H1 (cell line): ENCODE results near the gene BSN. TPM values are rescaled to one million over a fixed set of nuclear protein-coding genes. Genes with fewer than 3 reads are reported as not detected.

Source experiments
- NRF1 ChIP-seq: IDR thresholded peaks from 2 replicates; pipeline ENCODE4 v1.6.1; 2011; ENCODE audit warnings: mild to moderate bottlenecking, low read depth, low read length, improper control_type of control experiment
- SP4 ChIP-seq: IDR thresholded peaks from 2 replicates; pipeline ENCODE4 v1.6.1; 2012; ENCODE audit warnings: low read length, inconsistent platforms
- TEAD4 ChIP-seq: IDR thresholded peaks from 2 replicates; pipeline ENCODE4 v1.6.1; 2012; ENCODE audit warnings: low read depth, low read length, inconsistent platforms, mixed read lengths
- polyA plus RNA-seq, 7 experiments: library from polyadenylated mRNA; depleted of rRNA in 3 of 7; stranded (reverse) in 5 of 7; unstranded in 2 of 7; fragments of >200 nt in 5 of 7; fragments of 200-250 nt in 2 of 7; gene quantifications; 1 replicate in 5 of 7; 2 replicates in 1 of 7; 4 replicates in 1 of 7; pipeline versions ENCODE4 v1.2.1 to v1.2.3, GENCODE V29; 2011 to 2013; ENCODE audit warnings: missing spikeins in 2 of 7, mixed read lengths in 2 of 7
- total RNA-seq: library from RNA; stranded (reverse); fragmentation: NEBNext Ultra II Directional; extraction: Animal tissue kit (Norgen Biotek cat#: 25700); gene quantifications from 2 replicates; pipeline ENCODE4 v1.2.1, GENCODE V29; 2021
- TF ChIP-seq, protein P1 (sequence below): fragments of 300-600 bp; sonication (generic); IDR thresholded peaks from 2 replicates; pipeline ENCODE4 v1.7.1; 2012; ENCODE audit warnings: low read length, moderate library complexity, mild to moderate bottlenecking, inconsistent platforms; ENCODE audit not compliant: insufficient replicate concordance
- TF ChIP-seq, protein P2 (sequence below): IDR thresholded peaks from 2 replicates; pipeline ENCODE4 v1.6.1; 2012; ENCODE audit warnings: inconsistent platforms

The BSN gene
- total and polyA plus RNA-seq, 2 of the 8 experiments (the other 6 are each of a cell fraction or from before 2014, with no cell fraction given), result 0.60 to 3.0 TPM

DNA sequence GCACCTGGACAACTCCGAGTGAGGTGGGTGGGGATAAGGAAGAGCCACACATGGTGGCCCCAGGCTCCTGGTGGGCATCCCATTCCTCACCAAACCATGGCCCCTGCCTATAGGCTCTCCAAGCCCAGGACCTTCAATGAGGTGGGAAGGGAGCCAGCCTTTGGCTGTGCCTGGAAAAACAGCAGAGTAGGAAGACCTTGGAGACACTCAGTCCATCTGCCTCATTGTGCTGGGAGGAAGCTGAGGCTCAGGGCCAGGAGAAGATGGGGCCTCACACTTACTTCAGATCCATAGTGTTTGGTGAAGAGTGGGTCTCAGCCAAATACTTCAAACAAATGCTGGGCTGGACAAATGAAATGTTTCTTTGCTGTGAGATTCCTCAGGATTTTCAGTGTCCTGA, 72.5 kb downstream of the BSN start (continued):
- TF ChIP-seq, protein P1, sequence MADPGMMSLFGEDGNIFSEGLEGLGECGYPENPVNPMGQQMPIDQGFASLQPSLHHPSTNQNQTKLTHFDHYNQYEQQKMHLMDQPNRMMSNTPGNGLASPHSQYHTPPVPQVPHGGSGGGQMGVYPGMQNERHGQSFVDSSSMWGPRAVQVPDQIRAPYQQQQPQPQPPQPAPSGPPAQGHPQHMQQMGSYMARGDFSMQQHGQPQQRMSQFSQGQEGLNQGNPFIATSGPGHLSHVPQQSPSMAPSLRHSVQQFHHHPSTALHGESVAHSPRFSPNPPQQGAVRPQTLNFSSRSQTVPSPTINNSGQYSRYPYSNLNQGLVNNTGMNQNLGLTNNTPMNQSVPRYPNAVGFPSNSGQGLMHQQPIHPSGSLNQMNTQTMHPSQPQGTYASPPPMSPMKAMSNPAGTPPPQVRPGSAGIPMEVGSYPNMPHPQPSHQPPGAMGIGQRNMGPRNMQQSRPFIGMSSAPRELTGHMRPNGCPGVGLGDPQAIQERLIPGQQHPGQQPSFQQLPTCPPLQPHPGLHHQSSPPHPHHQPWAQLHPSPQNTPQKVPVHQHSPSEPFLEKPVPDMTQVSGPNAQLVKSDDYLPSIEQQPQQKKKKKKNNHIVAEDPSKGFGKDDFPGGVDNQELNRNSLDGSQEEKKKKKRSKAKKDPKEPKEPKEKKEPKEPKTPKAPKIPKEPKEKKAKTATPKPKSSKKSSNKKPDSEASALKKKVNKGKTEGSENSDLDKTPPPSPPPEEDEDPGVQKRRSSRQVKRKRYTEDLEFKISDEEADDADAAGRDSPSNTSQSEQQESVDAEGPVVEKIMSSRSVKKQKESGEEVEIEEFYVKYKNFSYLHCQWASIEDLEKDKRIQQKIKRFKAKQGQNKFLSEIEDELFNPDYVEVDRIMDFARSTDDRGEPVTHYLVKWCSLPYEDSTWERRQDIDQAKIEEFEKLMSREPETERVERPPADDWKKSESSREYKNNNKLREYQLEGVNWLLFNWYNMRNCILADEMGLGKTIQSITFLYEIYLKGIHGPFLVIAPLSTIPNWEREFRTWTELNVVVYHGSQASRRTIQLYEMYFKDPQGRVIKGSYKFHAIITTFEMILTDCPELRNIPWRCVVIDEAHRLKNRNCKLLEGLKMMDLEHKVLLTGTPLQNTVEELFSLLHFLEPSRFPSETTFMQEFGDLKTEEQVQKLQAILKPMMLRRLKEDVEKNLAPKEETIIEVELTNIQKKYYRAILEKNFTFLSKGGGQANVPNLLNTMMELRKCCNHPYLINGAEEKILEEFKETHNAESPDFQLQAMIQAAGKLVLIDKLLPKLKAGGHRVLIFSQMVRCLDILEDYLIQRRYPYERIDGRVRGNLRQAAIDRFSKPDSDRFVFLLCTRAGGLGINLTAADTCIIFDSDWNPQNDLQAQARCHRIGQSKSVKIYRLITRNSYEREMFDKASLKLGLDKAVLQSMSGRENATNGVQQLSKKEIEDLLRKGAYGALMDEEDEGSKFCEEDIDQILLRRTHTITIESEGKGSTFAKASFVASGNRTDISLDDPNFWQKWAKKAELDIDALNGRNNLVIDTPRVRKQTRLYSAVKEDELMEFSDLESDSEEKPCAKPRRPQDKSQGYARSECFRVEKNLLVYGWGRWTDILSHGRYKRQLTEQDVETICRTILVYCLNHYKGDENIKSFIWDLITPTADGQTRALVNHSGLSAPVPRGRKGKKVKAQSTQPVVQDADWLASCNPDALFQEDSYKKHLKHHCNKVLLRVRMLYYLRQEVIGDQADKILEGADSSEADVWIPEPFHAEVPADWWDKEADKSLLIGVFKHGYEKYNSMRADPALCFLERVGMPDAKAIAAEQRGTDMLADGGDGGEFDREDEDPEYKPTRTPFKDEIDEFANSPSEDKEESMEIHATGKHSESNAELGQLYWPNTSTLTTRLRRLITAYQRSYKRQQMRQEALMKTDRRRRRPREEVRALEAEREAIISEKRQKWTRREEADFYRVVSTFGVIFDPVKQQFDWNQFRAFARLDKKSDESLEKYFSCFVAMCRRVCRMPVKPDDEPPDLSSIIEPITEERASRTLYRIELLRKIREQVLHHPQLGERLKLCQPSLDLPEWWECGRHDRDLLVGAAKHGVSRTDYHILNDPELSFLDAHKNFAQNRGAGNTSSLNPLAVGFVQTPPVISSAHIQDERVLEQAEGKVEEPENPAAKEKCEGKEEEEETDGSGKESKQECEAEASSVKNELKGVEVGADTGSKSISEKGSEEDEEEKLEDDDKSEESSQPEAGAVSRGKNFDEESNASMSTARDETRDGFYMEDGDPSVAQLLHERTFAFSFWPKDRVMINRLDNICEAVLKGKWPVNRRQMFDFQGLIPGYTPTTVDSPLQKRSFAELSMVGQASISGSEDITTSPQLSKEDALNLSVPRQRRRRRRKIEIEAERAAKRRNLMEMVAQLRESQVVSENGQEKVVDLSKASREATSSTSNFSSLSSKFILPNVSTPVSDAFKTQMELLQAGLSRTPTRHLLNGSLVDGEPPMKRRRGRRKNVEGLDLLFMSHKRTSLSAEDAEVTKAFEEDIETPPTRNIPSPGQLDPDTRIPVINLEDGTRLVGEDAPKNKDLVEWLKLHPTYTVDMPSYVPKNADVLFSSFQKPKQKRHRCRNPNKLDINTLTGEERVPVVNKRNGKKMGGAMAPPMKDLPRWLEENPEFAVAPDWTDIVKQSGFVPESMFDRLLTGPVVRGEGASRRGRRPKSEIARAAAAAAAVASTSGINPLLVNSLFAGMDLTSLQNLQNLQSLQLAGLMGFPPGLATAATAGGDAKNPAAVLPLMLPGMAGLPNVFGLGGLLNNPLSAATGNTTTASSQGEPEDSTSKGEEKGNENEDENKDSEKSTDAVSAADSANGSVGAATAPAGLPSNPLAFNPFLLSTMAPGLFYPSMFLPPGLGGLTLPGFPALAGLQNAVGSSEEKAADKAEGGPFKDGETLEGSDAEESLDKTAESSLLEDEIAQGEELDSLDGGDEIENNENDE, result no peak
- TF ChIP-seq, protein P2, sequence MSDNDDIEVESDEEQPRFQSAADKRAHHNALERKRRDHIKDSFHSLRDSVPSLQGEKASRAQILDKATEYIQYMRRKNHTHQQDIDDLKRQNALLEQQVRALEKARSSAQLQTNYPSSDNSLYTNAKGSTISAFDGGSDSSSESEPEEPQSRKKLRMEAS, result no peak
- TF ChIP-seq TEAD4 (no peak), NRF1 (no peak), SP4 (no peak)
